K562 (cell line): Measurements from ENCODE around the gene OR2AT4. TPM values are rescaled to one million over a fixed set of nuclear protein-coding genes. Genes with fewer than 3 reads are reported as not detected.

Experiments used
- ARID2 ChIP-seq: fragments of 450-650 bp; IDR thresholded peaks from 2 replicates; pipeline ENCODE4 v1.6.1; 2017; ENCODE audit warnings: antibody characterized with exemption, mild to moderate bottlenecking
- CXXC5 ChIP-seq: fragments of 250-450 bp; sonication (Bioruptor Pico); IDR thresholded peaks from 2 replicates; pipeline ENCODE4 v1.8.0; 2022; ENCODE audit warnings: inconsistent platforms, mild to moderate bottlenecking, moderate library complexity
- MBD2 ChIP-seq: sonication (generic); IDR thresholded peaks from 2 replicates; pipeline ENCODE4 v1.6.1; 2016; ENCODE audit warnings: low read depth, borderline replicate concordance
- MGA ChIP-seq: fragments of 450-650 bp; IDR thresholded peaks from 2 replicates; pipeline ENCODE4 v1.6.1; 2016; ENCODE audit warnings: mild to moderate bottlenecking, moderate library complexity
- NCOA1 ChIP-seq: fragments of 450-650 bp; IDR thresholded peaks from 2 replicates; pipeline ENCODE4 v1.6.1; 2016; ENCODE audit warnings: low read depth
- TAF7 ChIP-seq: fragments of 450-650 bp; IDR thresholded peaks from 2 replicates; pipeline ENCODE4 v1.6.1; 2016; ENCODE audit warnings: missing genetic modification characterization, missing compliant biosample characterization
- TRIM24 ChIP-seq, 2 experiments: fragments of 450-650 bp; IDR thresholded peaks; 2 replicates each; pipeline ENCODE4 v1.6.1; 2016
- polyA plus RNA-seq, 8 experiments: library from polyadenylated mRNA; depleted of rRNA in 4 of 8; stranded (reverse) in 5 of 8; unstranded in 3 of 8; fragments of >200 nt; fragmentation: Nextera tagmentation in 2 of 8; fragmentation: Illumina TruSeq in 1 of 8; extraction: Ambion mirVana in 2 of 8; extraction: Trizol in 1 of 8; gene quantifications; 2 replicates each; pipeline versions ENCODE4 v1.2.1 to v1.2.3, GENCODE V29; 2011 to 2014; ENCODE audit warnings: inconsistent platforms in 1 of 8, missing spikeins in 1 of 8
- total RNA-seq, 7 experiments: library from RNA; depleted of rRNA in 6 of 7; stranded (reverse); fragments of >200 nt in 6 of 7; fragmentation: Illumina TruSeq in 2 of 7; extraction: Trizol in 2 of 7; gene quantifications; 2 replicates each; pipeline versions ENCODE4 v1.2.1 to v1.2.3, GENCODE V29; 2011 to 2021; ENCODE audit warnings: low replicate concordance in 1 of 7

The OR2AT4 gene
- total and polyA plus RNA-seq, 9 of the 15 experiments (the other 6 are each of a cell fraction or from before 2014, with no cell fraction given), result 0.86 to 3.1 (median 2.0) TPM

GRCh38 chr11:75100314-75100713 lies 3.6 kb upstream of the OR2AT4 start (continued):
- TF ChIP-seq MGA (peak; percentile 84), MBD2 (no peak), CXXC5 (peak; percentile 38), TAF7 (no peak), TRIM24 (IDR thresholded peaks at IDR 0.05) (peak in 1 of 2 experiments; percentile 54; a peak in 3 of 4 replicates), NCOA1 (peak; percentile 67), ARID2 (no peak)
